Mesenchymal stem cell (in vitro differentiated cells and primary cell): Measurements from ENCODE around the gene ASB4.
"Not testable (repeated sequence)": the region's sequence is repeated elsewhere in the genome, so short reads cannot be mapped to it uniquely, and the experiment has no call there.

Experiments
- DNase-seq: peaks from one replicate; pipeline ENCODE4 v3.0.0-alpha.2; 2013
- H2AFZ ChIP-seq: one replicate; pipeline ENCODE4 v1.6.1; 2013; ENCODE audit warnings: low read depth, mild to moderate bottlenecking, control low read depth, inconsistent platforms, low read length, moderate library complexity
- H2AK5ac ChIP-seq: 2 replicates; pipeline ENCODE4 v1.6.1; 2013; ENCODE audit warnings: low read length, moderate library complexity, mild to moderate bottlenecking, inconsistent platforms; ENCODE audit not compliant: severe bottlenecking
- H2BK120ac ChIP-seq: one replicate; pipeline ENCODE4 v1.6.1; 2013; ENCODE audit warnings: low read depth, mild to moderate bottlenecking, inconsistent platforms, low read length, moderate library complexity
- H2BK12ac ChIP-seq, 2 experiments: one replicate each; pipeline ENCODE4 v1.6.1; 2013; ENCODE audit warnings: inconsistent platforms in 2 of 2, low read length in 2 of 2, mild to moderate bottlenecking in 2 of 2, moderate library complexity in 2 of 2, control low read depth in 1 of 2
- H2BK15ac ChIP-seq: one replicate; pipeline ENCODE4 v1.6.1; 2013; ENCODE audit warnings: mild to moderate bottlenecking, low read depth, inconsistent platforms; ENCODE audit not compliant: poor library complexity, severe bottlenecking
- H2BK5ac ChIP-seq: 2 replicates; pipeline ENCODE4 v1.6.1; 2013; ENCODE audit warnings: low read depth, mild to moderate bottlenecking, low read length, control low read depth, inconsistent platforms; ENCODE audit not compliant: poor library complexity, severe bottlenecking
- H3K14ac ChIP-seq, 2 experiments: one replicate each; pipeline ENCODE4 v1.6.1; 2013; ENCODE audit warnings: inconsistent platforms in 2 of 2, low read length in 2 of 2, control low read depth in 1 of 2, mild to moderate bottlenecking in 1 of 2, moderate library complexity in 1 of 2
- H3K18ac ChIP-seq, 2 experiments: one replicate each; pipeline ENCODE4 v1.6.1; 2013; ENCODE audit warnings: inconsistent platforms in 2 of 2, low read length in 2 of 2, control low read depth in 1 of 2, low read depth in 1 of 2, mild to moderate bottlenecking in 1 of 2
- H3K23ac ChIP-seq, 2 experiments: one replicate each; pipeline ENCODE4 v1.6.1; 2013; ENCODE audit warnings: inconsistent platforms in 2 of 2, low read length in 2 of 2, mild to moderate bottlenecking in 2 of 2, moderate library complexity in 2 of 2, control low read depth in 1 of 2
- H3K27ac ChIP-seq: 2 replicates; pipeline ENCODE4 v1.5.1; 2013; ENCODE audit warnings: mild to moderate bottlenecking, moderate library complexity, low read length, control low read depth, inconsistent platforms; ENCODE audit not compliant: poor library complexity, severe bottlenecking
- H3K27me3 ChIP-seq, 2 experiments: 2 replicates each; pipeline versions ENCODE4 v1.6.1 to v1.7.0; 2013; ENCODE audit warnings: low read length in 2 of 2, mild to moderate bottlenecking in 2 of 2, moderate library complexity in 2 of 2, control low read depth in 1 of 2, inconsistent platforms in 1 of 2; ENCODE audit not compliant: control insufficient read depth in 1 of 2, insufficient read depth in 1 of 2
- H3K36me3 ChIP-seq, 2 experiments: 2 replicates each; pipeline versions ENCODE4 v1.6.1 to v1.7.0; 2013; ENCODE audit warnings: low read length in 2 of 2, control low read depth in 1 of 2, inconsistent platforms in 1 of 2, low read depth in 1 of 2, mild to moderate bottlenecking in 1 of 2; ENCODE audit not compliant: insufficient read depth in 2 of 2, control insufficient read depth in 1 of 2
- H3K4ac ChIP-seq, 2 experiments: one replicate each; pipeline ENCODE4 v1.6.1; 2013; ENCODE audit warnings: inconsistent platforms in 2 of 2, low read length in 2 of 2, mild to moderate bottlenecking in 2 of 2, moderate library complexity in 2 of 2, control low read depth in 1 of 2, low read depth in 1 of 2
- H3K4me1 ChIP-seq: 2 replicates; pipeline ENCODE4 v1.6.1; 2013; ENCODE audit warnings: low read depth, low read length, control low read depth; ENCODE audit not compliant: control insufficient read depth, insufficient read depth
- H3K4me2 ChIP-seq: 2 replicates; pipeline ENCODE4 v1.6.1; 2013; ENCODE audit warnings: low read length, mild to moderate bottlenecking, inconsistent platforms; ENCODE audit not compliant: poor library complexity, severe bottlenecking
- H3K4me3 ChIP-seq, 2 experiments: 2 replicates each; pipeline versions ENCODE4 v1.5.1 to v1.7.0; 2013; ENCODE audit warnings: low read length in 2 of 2, mild to moderate bottlenecking in 2 of 2, control low read depth in 1 of 2, low read depth in 1 of 2; ENCODE audit not compliant: insufficient read depth in 1 of 2
- H3K79me1 ChIP-seq: replicated peaks from 2 replicates; pipeline ENCODE4 v1.6.1; 2013; ENCODE audit warnings: mild to moderate bottlenecking, control low read depth, low read length, inconsistent platforms; ENCODE audit not compliant: poor library complexity, severe bottlenecking
- H3K9ac ChIP-seq: 2 replicates; pipeline ENCODE4 v1.7.0; 2013; ENCODE audit warnings: mild to moderate bottlenecking, low read length, moderate library complexity
- H3K9me3 ChIP-seq: 2 replicates; pipeline ENCODE4 v1.7.0; 2013; ENCODE audit warnings: mild to moderate bottlenecking, low read length; ENCODE audit not compliant: control insufficient read depth
- H4K8ac ChIP-seq: one replicate; pipeline ENCODE4 v1.6.1; 2013; ENCODE audit warnings: inconsistent platforms, mild to moderate bottlenecking, low read length, moderate library complexity
- H4K91ac ChIP-seq: one replicate; pipeline ENCODE4 v1.6.1; 2013; ENCODE audit warnings: mild to moderate bottlenecking, low read length, inconsistent platforms
- WGBS: methylation state at CpG from one replicate; pipeline ENCODE4 v1.1.7; 2013; ENCODE audit warnings: mixed read lengths; 5-methylcytosine and 5-hydroxymethylcytosine counted together

The ASB4 gene

DNA sequence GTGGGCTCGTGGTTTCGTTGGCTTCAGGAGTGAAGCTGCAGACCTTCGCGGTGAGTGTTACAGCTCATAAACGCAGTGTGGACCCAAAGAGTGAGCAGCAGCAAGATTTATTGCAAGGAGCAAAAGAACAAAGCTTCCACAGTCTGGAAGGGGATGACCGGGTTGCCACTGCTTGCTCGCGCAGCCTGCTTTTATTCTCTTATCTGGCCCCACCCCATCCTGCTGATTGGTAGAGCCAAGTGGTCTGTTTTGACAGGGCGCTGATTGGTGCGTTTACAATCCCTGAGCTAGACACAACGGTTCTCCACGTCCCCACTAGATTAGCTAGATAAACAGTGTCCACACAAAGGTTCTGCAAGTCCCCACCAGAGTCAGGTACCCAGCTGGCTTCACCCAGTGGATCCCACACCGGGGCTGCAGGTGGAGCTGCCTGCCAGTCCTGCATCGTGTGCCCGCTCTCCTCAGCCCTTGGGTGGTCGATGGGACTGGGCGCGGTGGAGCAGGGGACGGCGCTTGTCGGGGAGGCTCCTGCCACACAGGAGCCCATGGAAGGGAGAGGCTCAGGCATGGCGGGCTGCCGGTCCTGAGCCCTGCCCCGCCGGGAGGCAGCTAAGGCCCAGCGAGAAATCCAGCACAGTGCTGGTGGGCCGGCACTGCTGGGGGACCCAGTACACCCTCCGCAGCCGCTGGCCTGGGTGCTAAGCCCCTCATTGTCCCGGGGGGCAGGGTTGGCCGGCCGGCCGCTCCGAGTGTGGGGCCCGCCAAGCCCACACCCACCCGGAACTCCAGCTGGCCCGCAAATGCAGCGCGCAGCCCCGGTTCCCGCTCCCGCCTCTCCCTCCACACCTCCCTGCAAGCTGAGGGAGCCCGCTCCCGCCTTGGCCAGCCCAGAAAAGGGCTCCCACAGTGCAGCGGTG lies 66.5 kb downstream of the ASB4 start:
- H3K18ac ChIP-seq, result peak overlapping the region; percentile 16 to 28
- H3K4me3 ChIP-seq, H3K4me2 ChIP-seq, H2BK5ac ChIP-seq, H3K27me3 ChIP-seq, H2BK120ac ChIP-seq, H3K4ac ChIP-seq, H2AK5ac ChIP-seq, H4K91ac ChIP-seq, DNase-seq, H3K36me3 ChIP-seq, H3K9ac ChIP-seq, H2AFZ ChIP-seq, H2BK15ac ChIP-seq, H4K8ac ChIP-seq, H3K23ac ChIP-seq, H2BK12ac ChIP-seq, H3K4me1 ChIP-seq, H3K27ac ChIP-seq, H3K79me1 ChIP-seq, H3K9me3 ChIP-seq, H3K14ac ChIP-seq: not testable (repeated sequence)
- WGBS, result 96% methylated on average over 39 of the region's 45 CpGs

- no peak overlapping the region for H2AFZ ChIP-seq
- H3K18ac ChIP-seq, result peak overlapping the region in 1 of 2 experiments; percentile 34
- H3K9me3 ChIP-seq, result no peaks in the 10 kb centered on the region
- WGBS, result 80% methylated on average over 1 of the region's 2 CpGs
- H3K4me2 ChIP-seq, result no peak overlapping the region
- no peaks in the 10 kb centered on the region for H3K36me3 ChIP-seq
- no peak overlapping the region for H4K8ac ChIP-seq
- peak; percentile 27 for DNase-seq
- no peak overlapping the region for H3K27ac ChIP-seq
- H2AK5ac ChIP-seq, result no peak overlapping the region
- no peaks in the 10 kb centered on the region for H3K79me1 ChIP-seq
- no peaks in the 10 kb centered on the region for H3K27me3 ChIP-seq
- H3K4ac ChIP-seq, result no peak overlapping the region
- H2BK12ac ChIP-seq, result peak overlapping the region in 1 of 2 experiments; percentile 31
- H2BK5ac ChIP-seq, result no peak overlapping the region
- no peak overlapping the region for H4K91ac ChIP-seq
- H3K23ac ChIP-seq, result no peak overlapping the region
- no peak overlapping the region for H2BK15ac ChIP-seq
- no peak overlapping the region for H3K9ac ChIP-seq
- H3K14ac ChIP-seq, result no peak overlapping the region
- H2BK120ac ChIP-seq, result no peak overlapping the region
- H3K4me1 ChIP-seq, result peaks cover 4% of the 10 kb centered on the region
- H3K4me3 ChIP-seq, result no peak overlapping the region
Measured at GRCh38 chr7:95553939-95554338, 68.2 kb downstream of the ASB4 start.

- no peak overlapping the region for H3K18ac ChIP-seq
- H3K4me2 ChIP-seq, result no peak overlapping the region
- H4K91ac ChIP-seq, result no peak overlapping the region
- DNase-seq, result no peak
- no peaks in the 10 kb centered on the region for H3K27me3 ChIP-seq
- no peak overlapping the region for H3K27ac ChIP-seq
- no peak overlapping the region for H3K9ac ChIP-seq
- no peaks in the 10 kb centered on the region for H3K79me1 ChIP-seq
- no peak overlapping the region for H2BK120ac ChIP-seq
- H3K23ac ChIP-seq, result no peak overlapping the region
- H2AK5ac ChIP-seq, result no peak overlapping the region
- no peak overlapping the region for H2AFZ ChIP-seq
- WGBS, result 97% methylated on average over 2 of the region's 2 CpGs
- H2BK15ac ChIP-seq, result no peak overlapping the region
- no peaks in the 10 kb centered on the region for H3K4me1 ChIP-seq
- no peak overlapping the region for H3K14ac ChIP-seq
- H2BK12ac ChIP-seq, result no peak overlapping the region
- H4K8ac ChIP-seq, result no peak overlapping the region
- no peak overlapping the region for H3K4me3 ChIP-seq
- no peak overlapping the region for H3K4ac ChIP-seq
- H3K9me3 ChIP-seq, result no peaks in the 10 kb centered on the region
- H3K36me3 ChIP-seq, result no peaks in the 10 kb centered on the region
- no peak overlapping the region for H2BK5ac ChIP-seq
Measured at GRCh38 chr7:95556777-95557176, 71.0 kb downstream of the ASB4 start.

DNA sequence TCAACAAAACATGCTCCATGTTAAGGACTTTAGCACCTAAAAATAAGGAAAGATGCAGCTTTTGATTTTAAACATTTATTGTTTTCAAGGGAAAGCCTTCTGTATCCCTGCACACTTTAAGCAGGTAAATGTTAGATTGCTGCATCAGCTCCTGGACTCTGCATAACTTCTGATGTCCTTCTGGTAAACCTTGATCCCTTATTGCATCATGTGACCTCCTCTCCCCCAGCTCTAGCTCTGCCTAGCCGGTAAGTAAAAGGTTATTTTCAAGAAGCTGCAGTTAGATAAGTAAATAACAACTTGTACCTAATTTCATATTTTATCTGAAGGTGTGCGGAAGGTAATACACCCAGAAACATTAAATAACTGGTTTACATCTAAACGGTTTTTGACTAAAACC lies 73.1 kb downstream of the ASB4 start:
- H3K9me3 ChIP-seq, result no peaks in the 10 kb centered on the region
- no peak overlapping the region for H2BK120ac ChIP-seq
- no peaks in the 10 kb centered on the region for H3K27me3 ChIP-seq
- H2AFZ ChIP-seq, result no peak overlapping the region
- no peak overlapping the region for H3K23ac ChIP-seq
- H3K4ac ChIP-seq, result no peak overlapping the region
- WGBS, result 80% methylated on average over 1 of the region's 3 CpGs
- DNase-seq, result no peak
- H3K4me2 ChIP-seq, result no peak overlapping the region
- no peak overlapping the region for H2AK5ac ChIP-seq
- no peaks in the 10 kb centered on the region for H3K4me1 ChIP-seq
- H2BK12ac ChIP-seq, result no peak overlapping the region
- no peaks in the 10 kb centered on the region for H3K36me3 ChIP-seq
- H3K9ac ChIP-seq, result no peak overlapping the region
- no peak overlapping the region for H3K14ac ChIP-seq
- no peak overlapping the region for H4K91ac ChIP-seq
- H3K18ac ChIP-seq, result no peak overlapping the region
- no peak overlapping the region for H2BK15ac ChIP-seq
- H4K8ac ChIP-seq, result no peak overlapping the region
- H2BK5ac ChIP-seq, result no peak overlapping the region
- H3K79me1 ChIP-seq, result no peaks in the 10 kb centered on the region
- no peak overlapping the region for H3K4me3 ChIP-seq
- no peak overlapping the region for H3K27ac ChIP-seq
